ENCODE measurements around the gene CCNG2. TPM values are rescaled to one million over a fixed set of nuclear protein-coding genes. Genes with fewer than 3 reads are reported as not detected.

CCNG2 gene
- total and polyA plus RNA-seq, 4 donors = 1.2 to 10.8 (median 4.1) TPM

DNA sequence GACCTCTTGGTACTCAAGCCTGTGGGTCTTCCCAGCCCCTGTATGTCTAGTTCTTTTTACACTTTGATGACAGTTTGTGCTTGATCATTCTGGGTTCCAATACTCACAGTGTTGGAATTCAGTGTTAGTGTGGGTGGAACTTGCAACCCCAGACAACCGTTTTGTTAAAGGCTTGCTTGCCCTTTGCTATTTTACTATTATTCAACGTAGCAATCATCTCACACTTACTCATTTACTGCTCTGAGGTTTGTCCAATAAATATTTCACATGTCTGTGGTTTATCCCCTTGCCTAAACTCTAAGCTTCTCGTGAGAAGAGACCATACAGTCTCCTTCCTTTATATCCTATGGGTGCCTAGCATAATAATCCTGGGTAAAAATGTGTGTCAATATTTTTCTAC, 15.3 kb downstream of the CCNG2 start:
- peaks cover 0 to 12% (median 1%) of the 10 kb centered on the region in 4 donors for H3K36me3 ChIP-seq (ENCODE audit: control insufficient read depth in 4 of 4, insufficient read depth in 3 of 4, low read depth in 1 of 4, low read length in 3 of 4)
- no peak for DNase-seq (ENCODE audit: low spot score)
- no peak overlapping the region for H3K27ac ChIP-seq (ENCODE audit: low read depth in 1 of 2, low read length in 2 of 2)
- H3K4me1 ChIP-seq (ENCODE audit: control insufficient read depth in 4 of 4, insufficient read depth in 4 of 4, low read length in 3 of 4) = no peaks in the 10 kb centered on the region
- no peak overlapping the region for H3K9ac ChIP-seq (ENCODE audit: low read depth in 1 of 2, low read length in 2 of 2)
- no peaks in the 10 kb centered on the region for H3K9me3 ChIP-seq (ENCODE audit: control insufficient read depth in 4 of 4, low read length in 3 of 4)
- TF ChIP-seq EGR1 (IDR thresholded peaks at IDR 0.05; ENCODE audit: low read depth in 2 of 2) (no peak), HNF4A (conservative IDR thresholded peaks at IDR 0.05) (no peak), YY1 (IDR thresholded peaks at IDR 0.05) (no peak), RAD21 (IDR thresholded peaks at IDR 0.05) (no peak)
- TF ChIP-seq, protein P1, sequence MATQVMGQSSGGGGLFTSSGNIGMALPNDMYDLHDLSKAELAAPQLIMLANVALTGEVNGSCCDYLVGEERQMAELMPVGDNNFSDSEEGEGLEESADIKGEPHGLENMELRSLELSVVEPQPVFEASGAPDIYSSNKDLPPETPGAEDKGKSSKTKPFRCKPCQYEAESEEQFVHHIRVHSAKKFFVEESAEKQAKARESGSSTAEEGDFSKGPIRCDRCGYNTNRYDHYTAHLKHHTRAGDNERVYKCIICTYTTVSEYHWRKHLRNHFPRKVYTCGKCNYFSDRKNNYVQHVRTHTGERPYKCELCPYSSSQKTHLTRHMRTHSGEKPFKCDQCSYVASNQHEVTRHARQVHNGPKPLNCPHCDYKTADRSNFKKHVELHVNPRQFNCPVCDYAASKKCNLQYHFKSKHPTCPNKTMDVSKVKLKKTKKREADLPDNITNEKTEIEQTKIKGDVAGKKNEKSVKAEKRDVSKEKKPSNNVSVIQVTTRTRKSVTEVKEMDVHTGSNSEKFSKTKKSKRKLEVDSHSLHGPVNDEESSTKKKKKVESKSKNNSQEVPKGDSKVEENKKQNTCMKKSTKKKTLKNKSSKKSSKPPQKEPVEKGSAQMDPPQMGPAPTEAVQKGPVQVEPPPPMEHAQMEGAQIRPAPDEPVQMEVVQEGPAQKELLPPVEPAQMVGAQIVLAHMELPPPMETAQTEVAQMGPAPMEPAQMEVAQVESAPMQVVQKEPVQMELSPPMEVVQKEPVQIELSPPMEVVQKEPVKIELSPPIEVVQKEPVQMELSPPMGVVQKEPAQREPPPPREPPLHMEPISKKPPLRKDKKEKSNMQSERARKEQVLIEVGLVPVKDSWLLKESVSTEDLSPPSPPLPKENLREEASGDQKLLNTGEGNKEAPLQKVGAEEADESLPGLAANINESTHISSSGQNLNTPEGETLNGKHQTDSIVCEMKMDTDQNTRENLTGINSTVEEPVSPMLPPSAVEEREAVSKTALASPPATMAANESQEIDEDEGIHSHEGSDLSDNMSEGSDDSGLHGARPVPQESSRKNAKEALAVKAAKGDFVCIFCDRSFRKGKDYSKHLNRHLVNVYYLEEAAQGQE (IDR thresholded peaks at IDR 0.05) = no peak
- TF ChIP-seq, protein P2, sequence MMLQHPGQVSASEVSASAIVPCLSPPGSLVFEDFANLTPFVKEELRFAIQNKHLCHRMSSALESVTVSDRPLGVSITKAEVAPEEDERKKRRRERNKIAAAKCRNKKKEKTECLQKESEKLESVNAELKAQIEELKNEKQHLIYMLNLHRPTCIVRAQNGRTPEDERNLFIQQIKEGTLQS (IDR thresholded peaks at IDR 0.05) = no peak
- TF ChIP-seq, protein P3, sequence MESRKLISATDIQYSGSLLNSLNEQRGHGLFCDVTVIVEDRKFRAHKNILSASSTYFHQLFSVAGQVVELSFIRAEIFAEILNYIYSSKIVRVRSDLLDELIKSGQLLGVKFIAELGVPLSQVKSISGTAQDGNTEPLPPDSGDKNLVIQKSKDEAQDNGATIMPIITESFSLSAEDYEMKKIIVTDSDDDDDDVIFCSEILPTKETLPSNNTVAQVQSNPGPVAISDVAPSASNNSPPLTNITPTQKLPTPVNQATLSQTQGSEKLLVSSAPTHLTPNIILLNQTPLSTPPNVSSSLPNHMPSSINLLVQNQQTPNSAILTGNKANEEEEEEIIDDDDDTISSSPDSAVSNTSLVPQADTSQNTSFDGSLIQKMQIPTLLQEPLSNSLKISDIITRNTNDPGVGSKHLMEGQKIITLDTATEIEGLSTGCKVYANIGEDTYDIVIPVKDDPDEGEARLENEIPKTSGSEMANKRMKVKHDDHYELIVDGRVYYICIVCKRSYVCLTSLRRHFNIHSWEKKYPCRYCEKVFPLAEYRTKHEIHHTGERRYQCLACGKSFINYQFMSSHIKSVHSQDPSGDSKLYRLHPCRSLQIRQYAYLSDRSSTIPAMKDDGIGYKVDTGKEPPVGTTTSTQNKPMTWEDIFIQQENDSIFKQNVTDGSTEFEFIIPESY (IDR thresholded peaks at IDR 0.05) = no peak
- TF ChIP-seq, protein P4, sequence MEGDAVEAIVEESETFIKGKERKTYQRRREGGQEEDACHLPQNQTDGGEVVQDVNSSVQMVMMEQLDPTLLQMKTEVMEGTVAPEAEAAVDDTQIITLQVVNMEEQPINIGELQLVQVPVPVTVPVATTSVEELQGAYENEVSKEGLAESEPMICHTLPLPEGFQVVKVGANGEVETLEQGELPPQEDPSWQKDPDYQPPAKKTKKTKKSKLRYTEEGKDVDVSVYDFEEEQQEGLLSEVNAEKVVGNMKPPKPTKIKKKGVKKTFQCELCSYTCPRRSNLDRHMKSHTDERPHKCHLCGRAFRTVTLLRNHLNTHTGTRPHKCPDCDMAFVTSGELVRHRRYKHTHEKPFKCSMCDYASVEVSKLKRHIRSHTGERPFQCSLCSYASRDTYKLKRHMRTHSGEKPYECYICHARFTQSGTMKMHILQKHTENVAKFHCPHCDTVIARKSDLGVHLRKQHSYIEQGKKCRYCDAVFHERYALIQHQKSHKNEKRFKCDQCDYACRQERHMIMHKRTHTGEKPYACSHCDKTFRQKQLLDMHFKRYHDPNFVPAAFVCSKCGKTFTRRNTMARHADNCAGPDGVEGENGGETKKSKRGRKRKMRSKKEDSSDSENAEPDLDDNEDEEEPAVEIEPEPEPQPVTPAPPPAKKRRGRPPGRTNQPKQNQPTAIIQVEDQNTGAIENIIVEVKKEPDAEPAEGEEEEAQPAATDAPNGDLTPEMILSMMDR (IDR thresholded peaks at IDR 0.05; ENCODE audit: low read depth, low read length, missing input control) = no peak
- no peaks in the 10 kb centered on the region for H3K27me3 ChIP-seq (ENCODE audit: control insufficient read depth in 4 of 4, insufficient read depth in 4 of 4, low read length in 3 of 4)
- WGBS = 86% methylated on average over 3 of the region's 3 CpGs
- no peak overlapping the region for H3K4me3 ChIP-seq (ENCODE audit: low read depth in 1 of 3, low read length in 3 of 3)

DNA sequence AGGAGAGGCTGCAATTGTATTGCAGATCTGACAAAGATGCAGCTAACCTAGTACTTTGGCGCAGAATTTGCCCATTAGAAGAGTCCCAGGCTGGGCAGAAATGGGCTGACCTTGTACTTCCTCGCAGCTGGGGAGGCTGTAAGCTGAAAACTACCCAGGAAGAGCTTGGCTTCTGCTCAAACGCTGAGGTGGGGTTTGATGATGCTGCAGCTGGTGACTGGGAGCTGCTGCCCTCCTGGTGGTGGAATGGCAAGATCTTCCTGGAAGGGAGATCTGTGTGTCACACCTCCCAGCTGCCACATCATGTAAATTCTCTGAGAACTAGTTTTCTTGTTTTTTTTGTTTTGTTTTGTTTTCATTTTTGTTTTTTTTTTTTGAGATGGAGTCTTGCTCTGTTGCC, 17.4 kb downstream of the CCNG2 start:
- 76% methylated on average over 3 of the region's 3 CpGs for WGBS
- TF ChIP-seq NR2F2 (IDR thresholded peaks at IDR 0.05) (no peak), GABPA (IDR thresholded peaks at IDR 0.05 in 1 of 2, conservative IDR thresholded peaks at IDR 0.05 in 1 of 2) (no peak)
- no peaks in the 10 kb centered on the region for H3K27me3 ChIP-seq (ENCODE audit: control insufficient read depth in 4 of 4, insufficient read depth in 4 of 4, low read length in 3 of 4)
- no peak overlapping the region for H3K27ac ChIP-seq (ENCODE audit: low read depth in 1 of 2, low read length in 2 of 2)
- no peaks in the 10 kb centered on the region for H3K4me1 ChIP-seq (ENCODE audit: control insufficient read depth in 4 of 4, insufficient read depth in 4 of 4, low read length in 3 of 4)
- no peak for DNase-seq (ENCODE audit: low spot score)
- H3K4me3 ChIP-seq (ENCODE audit: low read depth in 1 of 3, low read length in 3 of 3) = no peak overlapping the region
- H3K36me3 ChIP-seq (ENCODE audit: control insufficient read depth in 4 of 4, insufficient read depth in 3 of 4, low read depth in 1 of 4, low read length in 3 of 4) = peaks cover 0 to 3% (median 0%) of the 10 kb centered on the region in 4 donors
- H3K9me3 ChIP-seq (ENCODE audit: control insufficient read depth in 4 of 4, low read length in 3 of 4) = no peaks in the 10 kb centered on the region
- H3K9ac ChIP-seq (ENCODE audit: low read depth in 1 of 2, low read length in 2 of 2) = no peak overlapping the region
